Loucy (cell line): Measurements from ENCODE around the gene HMCES.
"Not testable (repeated sequence)": the region's sequence is repeated elsewhere in the genome, so short reads cannot be mapped to it uniquely, and the experiment has no call there.

Source experiments
- H2AFZ ChIP-seq: fragments of 200-600 bp; sonication (generic); 2 replicates; pipeline ENCODE4 v1.6.0; 2016; ENCODE audit warnings: antibody characterized with exemption, mild to moderate bottlenecking, low read length, moderate library complexity
- H3F3A ChIP-seq: fragments of 200-600 bp; 2 replicates; pipeline ENCODE4 v1.6.0; 2016; ENCODE audit warnings: antibody characterized with exemption, low read depth, mild to moderate bottlenecking
- H3K27me3 ChIP-seq: fragments of 200-600 bp; sonication (generic); 2 replicates; pipeline ENCODE4 v1.6.1; 2014; ENCODE audit warnings: low read length, mild to moderate bottlenecking; ENCODE audit not compliant: insufficient read depth, poor library complexity, severe bottlenecking
- H3K36me3 ChIP-seq: fragments of 200-600 bp; sonication (generic); 2 replicates; pipeline ENCODE4 v1.6.1; 2016; ENCODE audit warnings: low read length; ENCODE audit not compliant: insufficient read depth
- H3K4me1 ChIP-seq: fragments of 200-600 bp; sonication (generic); 2 replicates; pipeline ENCODE4 v1.5.1; 2014; ENCODE audit warnings: low read length, mild to moderate bottlenecking; ENCODE audit not compliant: insufficient read depth, poor library complexity, severe bottlenecking
- H3K4me2 ChIP-seq: fragments of 200-600 bp; sonication (generic); 2 replicates; pipeline ENCODE4 v1.6.0; 2014; ENCODE audit warnings: antibody characterized with exemption, low read length, low read depth, mild to moderate bottlenecking; ENCODE audit not compliant: poor library complexity, severe bottlenecking
- H3K4me3 ChIP-seq: fragments of 200-600 bp; sonication (generic); 2 replicates; pipeline ENCODE4 v1.5.1; 2014; ENCODE audit warnings: low read length, mild to moderate bottlenecking, mixed read lengths; ENCODE audit not compliant: poor library complexity, severe bottlenecking
- H3K79me2 ChIP-seq: fragments of 200-600 bp; sonication (generic); 2 replicates; pipeline ENCODE4 v1.6.1; 2014; ENCODE audit warnings: low read length; ENCODE audit not compliant: insufficient read depth
- H3K9ac ChIP-seq: fragments of 200-600 bp; sonication (generic); 2 replicates; pipeline ENCODE4 v1.6.0; 2014; ENCODE audit warnings: mild to moderate bottlenecking, low read depth, low read length, moderate library complexity; ENCODE audit not compliant: poor library complexity, severe bottlenecking
- H3K9me2 ChIP-seq: fragments of 200-600 bp; sonication (generic); replicated peaks from 2 replicates; pipeline ENCODE4 v1.6.1; 2016; ENCODE audit warnings: low read depth, low read length, mixed read lengths
- H3K9me3 ChIP-seq: fragments of 200-600 bp; sonication (generic); 2 replicates; pipeline ENCODE4 v1.6.1; 2014; ENCODE audit warnings: mild to moderate bottlenecking, antibody characterized with exemption, low read length, low read depth; ENCODE audit not compliant: insufficient read depth
- H4K20me1 ChIP-seq: fragments of 200-600 bp; sonication (generic); 2 replicates; pipeline ENCODE4 v1.6.0; 2014; ENCODE audit warnings: antibody characterized with exemption, low read length, mild to moderate bottlenecking; ENCODE audit not compliant: insufficient read depth, poor library complexity, severe bottlenecking
- CTCF ChIP-seq: fragments of 200-600 bp; sonication (generic); conservative IDR thresholded peaks from 2 replicates; pipeline ENCODE4 v1.5.1; 2014; ENCODE audit warnings: mild to moderate bottlenecking, antibody characterized with exemption, low read length
- EZH2phosphoT487 ChIP-seq: fragments of 200-600 bp; IDR thresholded peaks from 2 replicates; pipeline ENCODE4 v1.6.1; 2018; ENCODE audit warnings: antibody characterized with exemption, mild to moderate bottlenecking, moderate library complexity, borderline replicate concordance

Gene HMCES

GRCh38 chr3:129240436-129240835 lies 38.2 kb upstream of the HMCES start:
- no peaks in the 10 kb centered on the region for H3K9me2 ChIP-seq
- no peaks in the 10 kb centered on the region for H3F3A ChIP-seq
- H4K20me1 ChIP-seq, result no peaks in the 10 kb centered on the region
- no peaks in the 10 kb centered on the region for H3K79me2 ChIP-seq
- no peak overlapping the region for H2AFZ ChIP-seq
- H3K27me3 ChIP-seq, result no peaks in the 10 kb centered on the region
- H3K4me3 ChIP-seq, result no peak overlapping the region
- H3K9me3 ChIP-seq, result no peaks in the 10 kb centered on the region
- H3K4me2 ChIP-seq, result no peak overlapping the region
- no peaks in the 10 kb centered on the region for H3K4me1 ChIP-seq
- no peak for TF ChIP-seq EZH2phosphoT487
- no peak for TF ChIP-seq CTCF
- H3K9ac ChIP-seq, result no peak overlapping the region
- no peaks in the 10 kb centered on the region for H3K36me3 ChIP-seq

- H3K27me3 ChIP-seq, result no peaks in the 10 kb centered on the region
- no peaks in the 10 kb centered on the region for H3K9me2 ChIP-seq
- peak overlapping the region; percentile 61; the same call in 1 of the 2 replicates for H2AFZ ChIP-seq
- no peaks in the 10 kb centered on the region for H3K36me3 ChIP-seq
- no peak overlapping the region for H3K4me3 ChIP-seq
- TF ChIP-seq EZH2phosphoT487 (no peak), CTCF (no peak)
- H3K9me3 ChIP-seq, result no peaks in the 10 kb centered on the region
- no peaks in the 10 kb centered on the region for H4K20me1 ChIP-seq
- no peak overlapping the region for H3K9ac ChIP-seq
- peak overlapping the region; percentile 29 for H3K4me2 ChIP-seq
- H3K4me1 ChIP-seq, result peaks cover 19% of the 10 kb centered on the region
- H3K79me2 ChIP-seq, result peaks cover 23% of the 10 kb centered on the region
- H3F3A ChIP-seq, result peaks cover 5% of the 10 kb centered on the region; the same call in 1 of the 2 replicates
Measured at GRCh38 chr3:129245141-129245540, 33.5 kb upstream of the HMCES start.

- not testable (repeated sequence) for H3K9me2 ChIP-seq, H4K20me1 ChIP-seq, H3K36me3 ChIP-seq, H3F3A ChIP-seq, H3K4me3 ChIP-seq, H3K9me3 ChIP-seq, H3K27me3 ChIP-seq
- peaks cover 24% of the 10 kb centered on the region for H3K4me1 ChIP-seq
- peak; percentile 97 for TF ChIP-seq CTCF
- peak overlapping the region; percentile 31 for H3K9ac ChIP-seq
- peak overlapping the region; percentile 29 for H3K4me2 ChIP-seq
- peak overlapping the region; percentile 61; the same call in 1 of the 2 replicates for H2AFZ ChIP-seq
- peaks cover 29% of the 10 kb centered on the region for H3K79me2 ChIP-seq
Measured at GRCh38 chr3:129245641-129246306, 32.9 kb upstream of the HMCES start.
